Measurements from ENCODE around the gene RUSF1. TPM values are rescaled to one million over a fixed set of nuclear protein-coding genes. Genes with fewer than 3 reads are reported as not detected.
A peak's percentile ranks its signal among the peaks of the same experiment; 100 is the strongest.
"Not testable (repeated sequence)": the region's sequence is repeated elsewhere in the genome, so short reads cannot be mapped to it uniquely, and the experiment has no call there.

The RUSF1 gene
- total RNA-seq, 2 experiments from 2014 or later = 32.8 to 37.7 TPM

DNA sequence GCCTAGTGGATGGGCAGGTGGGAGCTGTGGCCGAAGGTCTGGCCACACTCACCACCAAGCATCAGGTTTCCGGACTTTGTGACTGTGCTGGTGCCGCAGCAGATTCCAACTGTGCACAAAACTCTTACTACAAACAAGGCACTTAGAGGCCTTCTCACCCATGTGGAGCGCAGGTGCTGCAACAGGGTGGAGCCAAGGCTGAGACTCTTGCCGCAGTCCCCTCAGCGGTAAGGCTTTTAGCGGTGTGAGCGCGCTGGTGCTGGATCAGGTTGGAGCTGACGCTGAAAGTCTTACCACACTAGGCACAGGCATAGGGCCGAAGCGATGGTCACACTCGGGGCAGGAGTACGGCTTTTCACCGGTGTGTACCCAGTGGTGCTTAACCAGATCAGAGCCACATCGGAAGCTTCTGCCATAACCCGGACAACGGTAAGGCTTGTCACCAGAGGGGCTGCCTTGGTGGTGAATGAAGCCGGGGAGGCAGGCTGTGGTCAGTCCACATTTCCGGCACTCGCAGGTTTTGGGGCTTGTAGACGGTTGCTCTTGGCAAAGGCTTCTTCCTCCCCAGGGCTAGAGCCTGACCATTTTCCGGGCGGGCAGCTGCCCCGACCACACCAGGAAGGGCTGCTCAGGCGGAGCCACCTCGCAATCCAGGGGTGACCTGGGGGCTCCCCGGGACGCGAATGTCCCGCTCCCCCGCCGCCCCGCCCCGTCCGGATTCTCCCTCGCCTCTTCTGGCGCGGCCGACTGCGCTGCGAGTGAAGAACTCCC is 49.9 kb downstream of the RUSF1 start:
- Mint-ChIP-seq H3K4me3 (peak overlapping the region; percentile 89), H3K9me3 (ENCODE audit: low read depth) (no peaks in the 10 kb centered on the region), H3K36me3 (peaks cover 22% of the 10 kb centered on the region), H3K27ac (peak overlapping the region; percentile 95), H3K4me1 (peaks cover 52% of the 10 kb centered on the region), H3K27me3 (no peaks in the 10 kb centered on the region)
- peak; percentile 92 for DNase-seq
- CTCF ChIA-PET = interaction anchor here (0.6 to 7.9 kb wide), 20 partner anchors 10 to 419 kb away, joined by 3 to 74 read pairs (median 4); partner anchors contain the start of genes PYDC1, RUSF1, ZNF267 and ZNF843
- peak; percentile 16 for ATAC-seq

GRCh38 chr16:31456988-31457360 is 51.2 kb downstream of the RUSF1 start:
- Mint-ChIP-seq H3K9me3 (ENCODE audit: low read depth) (no peaks in the 10 kb centered on the region), H3K27me3 (no peaks in the 10 kb centered on the region), H3K4me3 (peak overlapping the region; percentile 89), H3K4me1 (peaks cover 57% of the 10 kb centered on the region), H3K27ac (peak overlapping the region; percentile 40), H3K36me3 (peaks cover 19% of the 10 kb centered on the region)
- DNase-seq = no peak
- ATAC-seq = no peak
- CTCF ChIA-PET = interaction anchor here (0.8 to 7.9 kb wide), 6 partner anchors 14 to 613 kb away, joined by 3 to 74 read pairs (median 4); partner anchors contain the start of genes PYCARD and ZNF843

DNA sequence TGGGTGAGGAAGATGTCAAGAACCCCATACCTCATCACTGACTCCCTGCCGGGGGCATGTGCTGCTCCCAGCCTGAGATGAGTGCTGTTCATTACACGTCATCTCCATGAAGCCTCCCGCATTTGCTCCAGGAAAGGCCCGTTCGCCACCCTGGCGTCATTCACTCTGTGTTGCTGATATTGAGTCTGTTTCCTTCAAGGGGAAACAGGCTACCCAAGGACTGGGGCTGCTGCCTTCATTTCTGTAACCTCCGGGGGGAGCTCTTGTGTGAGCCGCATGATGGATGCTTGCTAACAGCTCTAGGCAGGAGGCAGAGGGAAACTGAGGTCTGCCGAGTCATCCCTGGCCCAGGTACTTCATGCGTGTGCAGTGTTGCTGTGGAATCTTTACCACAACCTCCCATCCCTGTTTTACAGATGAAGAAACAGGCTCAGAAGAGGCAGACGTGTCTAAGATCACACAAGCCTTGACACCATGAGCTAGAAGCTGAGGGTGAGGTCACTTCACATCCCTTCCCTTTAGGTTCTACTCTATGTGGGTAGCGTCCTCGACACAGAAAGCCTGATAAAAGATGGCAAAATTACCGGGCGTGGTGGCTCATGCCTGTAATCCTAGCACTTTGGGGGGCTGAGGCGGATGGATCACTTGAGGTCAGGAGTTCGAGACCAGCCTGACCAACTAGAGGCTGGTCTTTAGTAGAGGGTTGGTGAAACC is 52.4 kb downstream of the RUSF1 start:
- CTCF ChIA-PET = interaction anchor here (0.6 to 7.9 kb wide), 14 partner anchors 10 to 612 kb away, joined by 3 to 74 read pairs (median 3); partner anchors contain the start of genes PYCARD and ZNF843
- no peak overlapping the region for H3K4me3 Mint-ChIP-seq
- H3K27ac Mint-ChIP-seq = peak overlapping the region; percentile 31
- ATAC-seq = no peak
- peaks cover 19% of the 10 kb centered on the region for H3K36me3 Mint-ChIP-seq
- H3K4me1 Mint-ChIP-seq = peaks cover 58% of the 10 kb centered on the region
- no peaks in the 10 kb centered on the region for H3K27me3 Mint-ChIP-seq
- peak; percentile 59 for DNase-seq
- H3K9me3 Mint-ChIP-seq (ENCODE audit: low read depth) = no peaks in the 10 kb centered on the region

GRCh38 chr16:31453255-31454204 is 54.7 kb downstream of the RUSF1 start:
- ATAC-seq = no peak
- peaks cover 49% of the 10 kb centered on the region for H3K4me1 Mint-ChIP-seq
- CTCF ChIA-PET = interaction anchor here (1.2 to 1.3 kb wide), 2 partner anchors 11 to 55 kb away, joined by 3 to 5 read pairs; partner anchors contain the start of gene ZNF843
- H3K9me3 Mint-ChIP-seq (ENCODE audit: low read depth) = no peaks in the 10 kb centered on the region
- no peak overlapping the region for H3K27ac Mint-ChIP-seq
- no peak for DNase-seq
- no peaks in the 10 kb centered on the region for H3K27me3 Mint-ChIP-seq
- H3K36me3 Mint-ChIP-seq = peaks cover 19% of the 10 kb centered on the region
- H3K4me3 Mint-ChIP-seq = no peak overlapping the region

GRCh38 chr16:31452631-31453106 is 55.5 kb downstream of the RUSF1 start:
- peaks cover 42% of the 10 kb centered on the region for H3K4me1 Mint-ChIP-seq
- H3K4me3 Mint-ChIP-seq = no peak overlapping the region
- H3K36me3 Mint-ChIP-seq = peaks cover 13% of the 10 kb centered on the region
- no peak for ATAC-seq
- no peak overlapping the region for H3K27ac Mint-ChIP-seq
- no peaks in the 10 kb centered on the region for H3K27me3 Mint-ChIP-seq
- no peak for DNase-seq
- CTCF ChIA-PET = interaction anchor here (0.7 to 1.9 kb wide), 3 partner anchors 10 to 412 kb away, joined by 3 to 8 read pairs (median 5); partner anchors contain the start of gene ZNF843
- H3K9me3 Mint-ChIP-seq (ENCODE audit: low read depth) = no peaks in the 10 kb centered on the region

- no peak overlapping the region for H3K4me3 Mint-ChIP-seq
- DNase-seq (no peak), ATAC-seq (peak; percentile 50)
- H3K27me3 Mint-ChIP-seq = no peaks in the 10 kb centered on the region
- no peaks in the 10 kb centered on the region for H3K9me3 Mint-ChIP-seq (ENCODE audit: low read depth)
- H3K36me3 Mint-ChIP-seq = peaks cover 9% of the 10 kb centered on the region
- peaks cover 36% of the 10 kb centered on the region for H3K4me1 Mint-ChIP-seq
- CTCF ChIA-PET = interaction anchor here (0.7 to 3.2 kb wide), 8 partner anchors 9 to 466 kb away, joined by 3 to 10 read pairs (median 3); partner anchors contain the start of gene ZNF843
- peak overlapping the region; percentile 55 for H3K27ac Mint-ChIP-seq
Observed at GRCh38 chr16:31451681-31452351, 56.4 kb downstream of the RUSF1 start.

GRCh38 chr16:31451201-31451600 is 57.0 kb downstream of the RUSF1 start:
- no peak overlapping the region for H3K4me3 Mint-ChIP-seq
- ATAC-seq = no peak
- CTCF ChIA-PET = interaction anchor here (0.8 to 3.2 kb wide), 7 partner anchors 9 to 465 kb away, joined by 3 to 10 read pairs (median 3); partner anchors contain the start of gene ZNF843
- H3K27ac Mint-ChIP-seq = peak overlapping the region; percentile 55
- no peak for DNase-seq
- H3K36me3 Mint-ChIP-seq = peaks cover 7% of the 10 kb centered on the region
- peaks cover 32% of the 10 kb centered on the region for H3K4me1 Mint-ChIP-seq
- H3K9me3 Mint-ChIP-seq (ENCODE audit: low read depth) = no peaks in the 10 kb centered on the region
- H3K27me3 Mint-ChIP-seq = no peaks in the 10 kb centered on the region

DNA sequence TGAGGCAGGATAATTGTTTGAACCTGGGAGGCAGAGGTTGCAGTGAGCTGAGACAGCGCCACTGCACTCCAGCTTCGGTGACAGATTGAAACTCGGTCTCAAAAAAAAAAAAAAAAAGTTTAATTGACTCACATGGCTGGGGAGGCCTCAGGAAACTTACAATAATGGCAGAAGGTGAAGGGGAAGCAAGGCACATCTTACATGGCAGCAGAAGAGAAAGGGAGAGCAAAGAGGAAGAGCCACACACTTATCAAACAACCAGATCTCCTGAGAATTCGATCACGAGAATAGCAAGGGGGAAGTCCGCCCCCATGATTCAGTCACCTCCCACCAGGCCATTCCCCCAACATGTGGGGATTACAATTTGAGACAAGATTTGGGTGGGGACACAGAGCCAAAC is 62.3 kb downstream of the RUSF1 start:
- DNase-seq; H3K4me3 Mint-ChIP-seq; H3K36me3 Mint-ChIP-seq; ATAC-seq; H3K27me3 Mint-ChIP-seq; H3K27ac Mint-ChIP-seq; H3K9me3 Mint-ChIP-seq (ENCODE audit: low read depth): not testable (repeated sequence)
- CTCF ChIA-PET = interaction anchor here (1.8 kb wide), 1 partner anchor 10 kb away, joined by 8 read pairs; no protein-coding TSS in a partner anchor
- peaks cover 13% of the 10 kb centered on the region for H3K4me1 Mint-ChIP-seq

DNA sequence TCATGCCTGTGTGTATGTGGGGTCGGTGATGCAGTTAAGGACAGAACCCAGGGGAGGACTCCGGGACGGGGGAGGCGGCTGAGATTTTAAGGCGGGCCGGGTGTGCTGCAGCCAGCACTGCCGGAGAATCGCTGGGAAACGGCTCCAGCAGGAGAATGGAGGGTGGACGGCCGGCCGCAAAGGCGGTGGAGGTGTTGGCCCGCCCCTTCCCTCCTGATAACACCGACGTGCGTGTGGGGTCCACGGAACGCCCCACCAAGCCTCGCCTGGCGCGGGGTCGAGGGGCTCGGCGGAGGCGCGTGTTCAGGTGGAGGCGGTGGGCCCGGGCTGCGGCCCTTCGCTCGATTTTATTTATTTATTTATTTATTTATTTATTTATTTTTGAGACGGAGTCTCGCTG is 66.2 kb downstream of the RUSF1 start:
- peak overlapping the region; percentile 9 for H3K27ac Mint-ChIP-seq
- CTCF ChIA-PET = interaction anchor here (0.9 to 3.3 kb wide), 26 partner anchors 8 to 457 kb away, joined by 3 to 31 read pairs (median 6); partner anchors contain the start of genes ARMC5, PYCARD and PYDC1
- peaks cover 34% of the 10 kb centered on the region for H3K4me1 Mint-ChIP-seq
- H3K36me3 Mint-ChIP-seq = peaks cover 4% of the 10 kb centered on the region
- peak overlapping the region; percentile 72 for H3K4me3 Mint-ChIP-seq
- peaks cover 3% of the 10 kb centered on the region for H3K27me3 Mint-ChIP-seq
- DNase-seq (no peak), ATAC-seq (no peak)
- no peaks in the 10 kb centered on the region for H3K9me3 Mint-ChIP-seq (ENCODE audit: low read depth)

GRCh38 chr16:31440516-31441184 is 67.5 kb downstream of the RUSF1 start:
- ATAC-seq = no peak
- CTCF ChIA-PET = interaction anchor here (0.6 to 2.0 kb wide), 11 partner anchors 10 to 298 kb away, joined by 3 to 10 read pairs (median 3); partner anchors contain the start of gene COX6A2

DNA sequence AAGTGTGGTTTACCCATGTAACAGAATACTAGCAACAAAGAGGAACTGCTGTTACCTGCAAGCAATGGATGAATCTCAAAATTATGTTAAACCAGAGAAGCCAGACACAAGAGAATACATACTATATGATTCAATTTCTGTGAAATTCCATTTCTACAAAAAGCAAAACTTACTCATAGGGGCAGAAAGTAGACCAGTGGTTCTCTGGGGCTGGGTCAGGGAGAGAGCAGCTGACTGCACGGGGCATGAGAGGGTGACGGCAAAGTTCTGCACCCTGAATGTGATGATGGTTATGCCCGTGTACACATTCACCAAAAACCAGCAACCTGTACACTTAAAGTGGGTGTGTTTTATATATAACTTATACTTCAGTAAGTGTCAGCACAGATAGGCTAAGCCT is 68.7 kb downstream of the RUSF1 start:
- CTCF ChIA-PET = interaction anchor here (1.1 to 2.0 kb wide), 6 partner anchors 9 to 238 kb away, joined by 3 to 10 read pairs (median 4); partner anchors contain the start of gene COX6A2
- ATAC-seq (no peak), DNase-seq (no peak)
- H3K9me3 Mint-ChIP-seq (ENCODE audit: low read depth) = no peaks in the 10 kb centered on the region
- peaks cover 34% of the 10 kb centered on the region for H3K4me1 Mint-ChIP-seq
- no peaks in the 10 kb centered on the region for H3K27me3 Mint-ChIP-seq
- no peak overlapping the region for H3K4me3 Mint-ChIP-seq
- no peaks in the 10 kb centered on the region for H3K36me3 Mint-ChIP-seq
- H3K27ac Mint-ChIP-seq = no peak overlapping the region

More at GRCh38 chr16:31440516-31441184, 67.5 kb downstream of the RUSF1 start:
- H3K4me1 Mint-ChIP-seq = peaks cover 34% of the 10 kb centered on the region
- no peak for DNase-seq
- H3K27me3 Mint-ChIP-seq = peaks cover 3% of the 10 kb centered on the region
- H3K4me3 Mint-ChIP-seq = no peak overlapping the region
- H3K36me3 Mint-ChIP-seq = no peaks in the 10 kb centered on the region
- no peaks in the 10 kb centered on the region for H3K9me3 Mint-ChIP-seq (ENCODE audit: low read depth)
- H3K27ac Mint-ChIP-seq = no peak overlapping the region
